Suprapubic skin (tissue), 4 donors: Measurements from ENCODE around the gene COA4. TPM values are rescaled to one million over a fixed set of nuclear protein-coding genes. Genes with fewer than 3 reads are reported as not detected.

Experiments
- DNase-seq, 2 donors: peaks; one replicate each; pipeline ENCODE4 v3.0.0-alpha.2; 2019; ENCODE audit warnings: low spot score in 2 of 2
- H3K27ac ChIP-seq: fragments of 200-600 bp; sonication (generic); one replicate; pipeline ENCODE4 v1.5.1; 2019
- H3K27me3 ChIP-seq: fragments of 200-600 bp; sonication (generic); one replicate; pipeline ENCODE4 v1.5.1; 2019
- H3K36me3 ChIP-seq: fragments of 200-600 bp; sonication (generic); one replicate; pipeline ENCODE4 v1.5.1; 2019
- H3K4me1 ChIP-seq: fragments of 200-600 bp; sonication (generic); one replicate; pipeline ENCODE4 v1.5.1; 2019
- H3K4me3 ChIP-seq: fragments of 200-600 bp; sonication (generic); one replicate; pipeline ENCODE4 v1.5.1; 2019; ENCODE audit warnings: mild to moderate bottlenecking
- H3K9me3 ChIP-seq: fragments of 200-600 bp; sonication (generic); one replicate; pipeline ENCODE4 v1.5.1; 2019
- CTCF ChIP-seq, 2 donors: fragments of 200-600 bp in 1 of 2; fragments of 450-650 bp in 1 of 2; sonication (generic) in 1 of 2; IDR thresholded peaks; one replicate each; pipeline ENCODE4 v1.5.1; 2016 to 2019; ENCODE audit warnings: antibody characterized with exemption in 2 of 2, mild to moderate bottlenecking in 1 of 2, moderate library complexity in 1 of 2
- EP300 ChIP-seq: sonication (generic); formaldehyde crosslinking; IDR thresholded peaks from one replicate; pipeline ENCODE4 v1.6.1; 2017; ENCODE audit warnings: antibody characterized with exemption
- POLR2A ChIP-seq, 2 donors: fragments of 450-650 bp; IDR thresholded peaks; one replicate each; pipeline ENCODE4 v1.6.1; 2017; ENCODE audit warnings: antibody characterized with exemption in 2 of 2, mild to moderate bottlenecking in 2 of 2, moderate library complexity in 2 of 2
- POLR2AphosphoS5 ChIP-seq, 3 donors: sonication (generic); formaldehyde crosslinking; IDR thresholded peaks; one replicate each; pipeline ENCODE4 v1.6.1; 2017; ENCODE audit warnings: antibody characterized with exemption in 3 of 3
- WGBS: methylation state at CpG from one replicate; pipeline ENCODE4 v1.1.5; 2018; 5-methylcytosine and 5-hydroxymethylcytosine counted together
- total RNA-seq, 4 donors: library from RNA; depleted of rRNA; stranded (reverse); fragments of >200 nt; gene quantifications; one replicate each; pipeline ENCODE4 v1.1.0, GENCODE V29; 2016

Gene COA4
- total RNA-seq, 4 donors from 2014 or later = 49.4 to 63.9 (median 57.2) TPM

- 30% methylated on average over 8 of the region's 8 CpGs for WGBS
- H3K4me3 ChIP-seq = peak overlapping the region; percentile 88
- TF ChIP-seq POLR2AphosphoS5 (IDR thresholded peaks at IDR 0.05) = no peak
- no peak for TF ChIP-seq POLR2A (IDR thresholded peaks at IDR 0.05)
- peaks cover 30% of the 10 kb centered on the region for H3K4me1 ChIP-seq
- no peaks in the 10 kb centered on the region for H3K27me3 ChIP-seq
- DNase-seq = no peak
- H3K36me3 ChIP-seq = peaks cover 23% of the 10 kb centered on the region
- no peaks in the 10 kb centered on the region for H3K9me3 ChIP-seq
- peak overlapping the region; percentile 87 for H3K27ac ChIP-seq
Observed at GRCh38 chr11:73875840-73876239, 806 bp downstream of the COA4 start.

- Histone ChIP-seq H3K27ac (no peak overlapping the region), H3K9me3 (no peaks in the 10 kb centered on the region), H3K4me3 (peak overlapping the region; percentile 88), H3K27me3 (no peaks in the 10 kb centered on the region), H3K36me3 (peaks cover 23% of the 10 kb centered on the region), H3K4me1 (peaks cover 30% of the 10 kb centered on the region)
- DNase-seq = no peak
- TF ChIP-seq POLR2AphosphoS5 (IDR thresholded peaks at IDR 0.05) (no peak), CTCF (IDR thresholded peaks at IDR 0.05) (no peak), EP300 (no peak), POLR2A (IDR thresholded peaks at IDR 0.05) (no peak)
- WGBS = 86% methylated on average over 1 of the region's 1 CpG
Observed at GRCh38 chr11:73875380-73875779, 1.3 kb downstream of the COA4 start.

- WGBS = 88% methylated on average over 9 of the region's 9 CpGs
- TF ChIP-seq CTCF (IDR thresholded peaks at IDR 0.05) (no peak), EP300 (no peak), POLR2AphosphoS5 (IDR thresholded peaks at IDR 0.05) (no peak), POLR2A (IDR thresholded peaks at IDR 0.05) (no peak)
- Histone ChIP-seq H3K36me3 (peaks cover 23% of the 10 kb centered on the region), H3K27ac (no peak overlapping the region), H3K27me3 (no peaks in the 10 kb centered on the region), H3K4me3 (no peak overlapping the region), H3K4me1 (peaks cover 30% of the 10 kb centered on the region), H3K9me3 (no peaks in the 10 kb centered on the region)
- no peak for DNase-seq
Observed at GRCh38 chr11:73872749-73873357, 3.8 kb downstream of the COA4 start.

- TF ChIP-seq POLR2AphosphoS5 (IDR thresholded peaks at IDR 0.05) (no peak), CTCF (IDR thresholded peaks at IDR 0.05) (no peak), EP300 (no peak), POLR2A (IDR thresholded peaks at IDR 0.05) (no peak)
- WGBS = 81% methylated on average over 3 of the region's 3 CpGs
- Histone ChIP-seq H3K9me3 (no peaks in the 10 kb centered on the region), H3K27ac (no peak overlapping the region), H3K4me3 (no peak overlapping the region), H3K27me3 (no peaks in the 10 kb centered on the region), H3K4me1 (peaks cover 14% of the 10 kb centered on the region), H3K36me3 (peaks cover 23% of the 10 kb centered on the region)
- DNase-seq = no peak
Observed at GRCh38 chr11:73870261-73870660, 6.4 kb downstream of the COA4 start.

- H3K27ac ChIP-seq = no peak overlapping the region
- H3K4me1 ChIP-seq = peaks cover 11% of the 10 kb centered on the region
- TF ChIP-seq POLR2AphosphoS5 (IDR thresholded peaks at IDR 0.05) (no peak), EP300 (no peak), POLR2A (IDR thresholded peaks at IDR 0.05) (no peak), CTCF (IDR thresholded peaks at IDR 0.05) (no peak)
- H3K9me3 ChIP-seq = no peaks in the 10 kb centered on the region
- DNase-seq = no peak
- no peak overlapping the region for H3K4me3 ChIP-seq
- H3K27me3 ChIP-seq = no peaks in the 10 kb centered on the region
- H3K36me3 ChIP-seq = peaks cover 27% of the 10 kb centered on the region
- WGBS = 50% methylated on average over 1 of the region's 1 CpG
Observed at GRCh38 chr11:73869332-73869949, 7.2 kb downstream of the COA4 start.
